GM12878 (cell line): ENCODE results near the gene CD2. TPM values are rescaled to one million over a fixed set of nuclear protein-coding genes. Genes with fewer than 3 reads are reported as not detected.

Experiments
- ATAC-seq: fragments of 200-7000 bp; cut with Tn5 transposase; 3 replicates; pipeline ENCODE4 v1.9.1; 2020; ENCODE audit warnings: mild to moderate bottlenecking, moderate library complexity
- BruUV-seq: library from RNA; stranded (reverse); fragments of 400-500 nt; replicated peaks from 2 replicates; lab custom pipeline; 2021; lab: Mats Ljungman, UMichigan
- CTCF ChIA-PET: fragments of 300-600 bp; sonication (Branson Sonifier 250); formaldehyde crosslinking; extraction: SDS; loops from one replicate; lab custom pipeline; 2021; ENCODE audit warnings: inconsistent platforms; lab: Yijun Ruan, JAX
- POLR2A ChIA-PET: fragments of 350-600 bp; formaldehyde crosslinking; extraction: SDS; loops from one replicate; lab custom pipeline; 2021; ENCODE audit warnings: inconsistent platforms; lab: Charles Lee
- RAD21 ChIA-PET: fragments of 300-600 bp; sonication (Branson Sonifier 250); formaldehyde crosslinking; loops from one replicate; lab custom pipeline; 2023; ENCODE audit warnings: antibody characterized with exemption; ENCODE audit not compliant: unreplicated experiment; lab: Charles Lee
- SMC1A ChIA-PET: fragments of 300-600 bp; sonication (Branson Sonifier 250); formaldehyde crosslinking; loops from one replicate; lab custom pipeline; 2023; ENCODE audit not compliant: unreplicated experiment, uncharacterized antibody; lab: Charles Lee
- DNase-seq: peaks from one replicate; pipeline ENCODE4 v3.0.0-alpha.2; 2011; ENCODE audit warnings: low read depth, low spot score
- FAIRE-seq: peaks from 3 replicates; lab custom pipeline; 2011; peaks lifted over from hg19 to GRCh38; lab: Jason Lieb, UNC
- H2AFZ ChIP-seq: 2 replicates; pipeline ENCODE4 v1.6.0; 2011; ENCODE audit warnings: low read depth, low read length, control low read depth; ENCODE audit not compliant: control insufficient read depth
- H3K27ac ChIP-seq: 2 replicates; pipeline ENCODE4 v1.5.1; 2011; ENCODE audit warnings: control low read depth; ENCODE audit not compliant: control insufficient read depth, insufficient read depth
- H3K27me3 ChIP-seq, 2 experiments: replicated peaks in 1 of 2; 2 replicates each; pipeline versions ENCODE4 v1.6.0 to v1.6.1; 2011; ENCODE audit warnings: low read length in 1 of 2; ENCODE audit not compliant: control insufficient read depth in 2 of 2, insufficient read depth in 2 of 2
- H3K36me3 ChIP-seq, 2 experiments: 2 replicates each; pipeline ENCODE4 v1.5.1; 2011; ENCODE audit warnings: low read length in 1 of 2; ENCODE audit not compliant: control insufficient read depth in 2 of 2, insufficient read depth in 2 of 2
- H3K4me1 ChIP-seq: 2 replicates; pipeline ENCODE4 v1.6.1; 2011; ENCODE audit warnings: mild to moderate bottlenecking, low read length, moderate library complexity, mixed read lengths; ENCODE audit not compliant: control insufficient read depth, insufficient read depth
- H3K4me2 ChIP-seq: 2 replicates; pipeline ENCODE4 v1.6.0; 2011; ENCODE audit warnings: control low read depth; ENCODE audit not compliant: control insufficient read depth, insufficient read depth
- H3K4me3 ChIP-seq: fragments of 200-600 bp; sonication (generic); 2 replicates; pipeline ENCODE4 v1.5.1; 2016
- H3K79me2 ChIP-seq: 2 replicates; pipeline ENCODE4 v1.6.0; 2011; ENCODE audit warnings: low read length; ENCODE audit not compliant: control insufficient read depth, insufficient read depth
- H3K9ac ChIP-seq: 2 replicates; pipeline ENCODE4 v1.8.0; 2011; ENCODE audit warnings: low read length, control low read depth, mixed read lengths; ENCODE audit not compliant: control insufficient read depth, insufficient read depth
- H3K9me3 ChIP-seq: replicated peaks from 3 replicates; pipeline ENCODE4 v1.5.1; 2011; ENCODE audit warnings: mild to moderate bottlenecking, low read length; ENCODE audit not compliant: control insufficient read depth, insufficient read depth
- H4K20me1 ChIP-seq: 2 replicates; pipeline ENCODE4 v1.6.0; 2011; ENCODE audit not compliant: control insufficient read depth, insufficient read depth
- ASH2L ChIP-seq: fragments of 300-600, 200-600 bp; sonication (generic); IDR thresholded peaks from 2 replicates; pipeline ENCODE4 v1.6.1; 2017; ENCODE audit warnings: low read depth, mild to moderate bottlenecking, borderline replicate concordance
- ATF7 ChIP-seq: fragments of 450-650 bp; IDR thresholded peaks from 2 replicates; pipeline ENCODE4 v1.6.1; 2016; ENCODE audit warnings: low read depth, mild to moderate bottlenecking
- HSF1 ChIP-seq: fragments of 150-350 bp; IDR thresholded peaks from 2 replicates; pipeline ENCODE4 v1.6.1; 2014; ENCODE audit warnings: mild to moderate bottlenecking, low read depth, low read length
- MEF2A ChIP-seq: IDR thresholded peaks from 2 replicates; pipeline ENCODE4 v1.6.1; 2011; ENCODE audit warnings: low read depth, mild to moderate bottlenecking, low read length, moderate library complexity; ENCODE audit not compliant: insufficient read depth
- MXI1 ChIP-seq: fragments of 150-350 bp; IDR thresholded peaks from 2 replicates; pipeline ENCODE4 v1.6.1; 2011; ENCODE audit warnings: low read depth, mild to moderate bottlenecking, inconsistent platforms, low read length, improper control_type of control experiment
- NR2C2 ChIP-seq: IDR thresholded peaks from 2 replicates; pipeline ENCODE4 v1.6.1; 2011; ENCODE audit warnings: borderline replicate concordance, low read depth; ENCODE audit not compliant: control insufficient read depth, insufficient read length
- SMAD1 ChIP-seq: fragments of 450-650 bp; IDR thresholded peaks from 2 replicates; pipeline ENCODE4 v1.6.1; 2018; ENCODE audit warnings: mild to moderate bottlenecking, low read depth; ENCODE audit not compliant: partially characterized antibody
- WRNIP1 ChIP-seq: IDR thresholded peaks from 2 replicates; pipeline ENCODE4 v1.6.1; 2011; ENCODE audit warnings: low read depth, low read length, improper control_type of control experiment, borderline replicate concordance
- WGBS: methylation state at CpG from one replicate; pipeline ENCODE4 v1.1.6; 2016; ENCODE audit warnings: low lambda C conversion rate; ENCODE audit not compliant: insufficient replicate concordance, insufficient coverage; ENCODE audit errors: missing lambda C conversion rate; 5-methylcytosine and 5-hydroxymethylcytosine counted together
- in situ Hi-C: fragments of 300-500 bp; cut with MboI; formaldehyde crosslinking; loops from 9 replicates; pipeline ENCODE4 v1.14.3; 2018; ENCODE audit warnings: mixed read lengths
- intact Hi-C: fragments of 100-400 bp; cut with micrococcal nuclease; formaldehyde crosslinking; loops from one replicate; pipeline ENCODE4 v1.14.2; 2022; ENCODE audit not compliant: unreplicated experiment
- polyA plus RNA-seq, 11 experiments: library from polyadenylated mRNA; depleted of rRNA in 4 of 11; unstranded in 6 of 11; stranded (reverse) in 5 of 11; fragments of >200 nt; fragmentation: Nextera tagmentation in 4 of 11; fragmentation: Illumina TruSeq in 1 of 11; extraction: Ambion mirVana in 4 of 11; extraction: Trizol in 1 of 11; gene quantifications; 1 replicate in 1 of 11; 2 replicates in 10 of 11; pipeline versions ENCODE4 v1.2.1 to v1.2.3, GENCODE V29; 2011 to 2016; ENCODE audit warnings: inconsistent platforms in 2 of 11, missing spikeins in 2 of 11, low read depth in 1 of 11
- total RNA-seq, 4 experiments: library from RNA; depleted of rRNA in 3 of 4; stranded (reverse); fragments of >200 nt in 3 of 4; fragmentation: Illumina TruSeq in 1 of 4; extraction: Trizol in 1 of 4; gene quantifications; 2 replicates each; pipeline versions ENCODE4 v1.2.1 to v1.2.3, GENCODE V29; 2013 to 2021

CD2 gene
- total and polyA plus RNA-seq, 10 of the 15 experiments (the other 5 are each of a cell fraction or from before 2014, with no cell fraction given): 0.15 to 4.3 (median 2.8) TPM

DNA sequence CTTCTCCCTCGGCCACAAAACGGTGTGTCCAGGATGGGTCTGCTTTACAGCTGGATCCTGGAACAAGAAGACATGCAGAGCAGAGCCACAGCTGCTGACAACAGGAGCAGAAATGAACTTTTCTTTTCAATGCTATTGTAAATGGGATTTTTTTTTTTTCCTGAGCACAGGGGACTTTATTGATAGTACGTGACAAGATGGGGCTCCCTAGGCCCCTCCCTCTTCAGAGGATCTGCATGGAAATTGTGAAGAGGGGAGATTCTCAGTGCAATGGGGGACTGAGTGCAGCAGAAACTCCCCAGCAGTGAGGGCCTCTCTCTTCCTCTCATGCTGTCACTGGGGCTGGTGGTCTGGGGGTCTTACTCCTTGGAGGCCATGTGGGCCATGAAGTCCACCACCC, 40.8 kb upstream of the CD2 start:
- no peak overlapping the region for H2AFZ ChIP-seq
- no TSS peak for BruUV-seq
- no peak overlapping the region for H3K4me2 ChIP-seq
- FAIRE-seq (no peak), ATAC-seq (no peak), DNase-seq (no peak)
- in situ Hi-C loops (no loop called here), intact Hi-C loops (no loop called here)
- H3K9ac ChIP-seq: no peak overlapping the region
- RAD21 ChIA-PET: no interaction called here
- no peaks in the 10 kb centered on the region for H3K79me2 ChIP-seq
- no peak for TF ChIP-seq HSF1
- TF ChIP-seq NR2C2: no peak
- TF ChIP-seq SMAD1: no peak
- no peak for TF ChIP-seq MEF2A
- TF ChIP-seq ATF7: no peak
- TF ChIP-seq WRNIP1: no peak
- TF ChIP-seq ASH2L: no peak
- no peak for TF ChIP-seq MXI1
- H3K9me3 ChIP-seq: peaks cover 4% of the 10 kb centered on the region; the same call in 2 of the 3 replicates
- WGBS: 44% methylated on average over 3 of the region's 3 CpGs
- no peaks in the 10 kb centered on the region; the same call in 1 of the 2 replicates for H4K20me1 ChIP-seq
- CTCF ChIA-PET: interaction anchor here (1.3 to 6.2 kb wide), 2 partner anchors 11 to 139 kb away, joined by 3 to 39 read pairs; no protein-coding TSS in a partner anchor
- no peaks in the 10 kb centered on the region for H3K4me1 ChIP-seq
- H3K27ac ChIP-seq: no peak overlapping the region
- no peaks in the 10 kb centered on the region for H3K36me3 ChIP-seq
- H3K4me3 ChIP-seq: no peak overlapping the region
- no peaks in the 10 kb centered on the region for H3K27me3 ChIP-seq
- POLR2A ChIA-PET: no interaction called here
- SMC1A ChIA-PET: interaction anchor here (0.6 to 0.7 kb wide), 2 partner anchors 20 to 201 kb away, joined by 3 to 4 read pairs; no protein-coding TSS in a partner anchor
